Lower lobe of right lung (tissue), 2 donors: ENCODE data around the gene ATP2C2. TPM values are rescaled to one million over a fixed set of nuclear protein-coding genes. Genes with fewer than 3 reads are reported as not detected.

Experiments used
- ATAC-seq, 2 donors: fragments of 200-7000 bp; cut with Tn5 transposase; one replicate each; pipeline ENCODE4 v1.9.1; 2020 to 2022; ENCODE audit warnings: mild to moderate bottlenecking in 2 of 2, moderate library complexity in 2 of 2
- DNase-seq: peaks from one replicate; pipeline ENCODE4 v3.0.0-alpha.2; 2020
- H3K27ac ChIP-seq: fragments of 200-600 bp; one replicate; pipeline ENCODE4 v1.8.0; 2022
- H3K27me3 ChIP-seq: fragments of 200-600 bp; one replicate; pipeline ENCODE4 v1.8.0; 2022; ENCODE audit warnings: low read depth
- H3K36me3 ChIP-seq: fragments of 200-600 bp; one replicate; pipeline ENCODE4 v1.8.0; 2022; ENCODE audit warnings: mild to moderate bottlenecking
- H3K4me1 ChIP-seq: fragments of 200-600 bp; one replicate; pipeline ENCODE4 v1.8.0; 2022
- H3K4me3 ChIP-seq: fragments of 200-600 bp; one replicate; pipeline ENCODE4 v1.8.0; 2022; ENCODE audit warnings: mild to moderate bottlenecking
- H3K9me3 ChIP-seq: fragments of 200-600 bp; one replicate; pipeline ENCODE4 v1.8.0; 2022
- CTCF ChIP-seq: fragments of 200-600 bp; IDR thresholded peaks from one replicate; pipeline ENCODE4 v1.8.0; 2022; ENCODE audit warnings: antibody characterized with exemption, mild to moderate bottlenecking
- intact Hi-C: fragments of 100-400 bp; cut with DNase I; formaldehyde crosslinking; loops from one replicate; pipeline ENCODE4 v1.11.0; 2022
- total RNA-seq: library from RNA; stranded (reverse); fragmentation: NEBNext Ultra II Directional; extraction: Animal tissue kit (Norgen Biotek cat#: 25700); gene quantifications from one replicate; pipeline ENCODE4 v1.2.1, GENCODE V29; 2021
- donor health status: DM: no; HTN: yes; CAD: no; lungs with severe emphysema.

The ATP2C2 gene
- total RNA-seq, 1 donor from 2014 or later = 56.2 TPM

GRCh38 chr16:84476401-84476800 lies 108.1 kb downstream of the ATP2C2 start:
- ATAC-seq = no peak
- H3K27ac ChIP-seq = no peak overlapping the region
- no peak overlapping the region for H3K4me3 ChIP-seq
- H3K9me3 ChIP-seq = no peaks in the 10 kb centered on the region
- TF ChIP-seq CTCF = no peak
- intact Hi-C loops = loop anchor here (5.0 kb wide), 1 partner anchor 199 kb away; no protein-coding TSS in a partner anchor
- no peaks in the 10 kb centered on the region for H3K4me1 ChIP-seq
- peaks cover 29% of the 10 kb centered on the region for H3K36me3 ChIP-seq
- H3K27me3 ChIP-seq = no peaks in the 10 kb centered on the region
- no peak for DNase-seq

GRCh38 chr16:84477661-84478060 lies 109.3 kb downstream of the ATP2C2 start:
- intact Hi-C loops = loop anchor here (5.0 kb wide), 1 partner anchor 200 kb away; no protein-coding TSS in a partner anchor
- ATAC-seq = no peak
- Histone ChIP-seq H3K27me3 (no peaks in the 10 kb centered on the region), H3K9me3 (no peaks in the 10 kb centered on the region), H3K4me1 (no peaks in the 10 kb centered on the region), H3K27ac (no peak overlapping the region), H3K36me3 (peaks cover 39% of the 10 kb centered on the region), H3K4me3 (no peak overlapping the region)
- no peak for DNase-seq
- no peak for TF ChIP-seq CTCF

GRCh38 chr16:84478172-84478947 lies 110.0 kb downstream of the ATP2C2 start:
- no peaks in the 10 kb centered on the region for H3K9me3 ChIP-seq
- DNase-seq (no peak), ATAC-seq (no peak)
- no peak for TF ChIP-seq CTCF
- no peak overlapping the region for H3K4me3 ChIP-seq
- no peak overlapping the region for H3K27ac ChIP-seq
- H3K4me1 ChIP-seq = no peaks in the 10 kb centered on the region
- H3K36me3 ChIP-seq = peaks cover 44% of the 10 kb centered on the region
- no peaks in the 10 kb centered on the region for H3K27me3 ChIP-seq
- intact Hi-C loops = loop anchor here (5.0 kb wide), 1 partner anchor 201 kb away; no protein-coding TSS in a partner anchor

GRCh38 chr16:84479716-84480450 lies 111.5 kb downstream of the ATP2C2 start:
- Histone ChIP-seq H3K27ac (no peak overlapping the region), H3K4me1 (no peaks in the 10 kb centered on the region), H3K27me3 (no peaks in the 10 kb centered on the region), H3K4me3 (no peak overlapping the region), H3K36me3 (peaks cover 58% of the 10 kb centered on the region), H3K9me3 (no peaks in the 10 kb centered on the region)
- TF ChIP-seq CTCF = no peak
- intact Hi-C loops = loop anchor here (5.0 kb wide), 1 partner anchor 203 kb away; no protein-coding TSS in a partner anchor
- no peak for DNase-seq
- ATAC-seq = no peak

GRCh38 chr16:84481051-84481735 lies 112.9 kb downstream of the ATP2C2 start:
- H3K4me1 ChIP-seq = no peaks in the 10 kb centered on the region
- intact Hi-C loops = no loop called here
- H3K4me3 ChIP-seq = no peak overlapping the region
- no peak overlapping the region for H3K27ac ChIP-seq
- H3K9me3 ChIP-seq = no peaks in the 10 kb centered on the region
- ATAC-seq = no peak
- DNase-seq = no peak
- no peaks in the 10 kb centered on the region for H3K27me3 ChIP-seq
- TF ChIP-seq CTCF = no peak
- H3K36me3 ChIP-seq = peaks cover 70% of the 10 kb centered on the region
